Measurements from ENCODE around the gene TUBB6. TPM values are rescaled to one million over a fixed set of nuclear protein-coding genes. Genes with fewer than 3 reads are reported as not detected.

Gene TUBB6
- total and polyA plus RNA-seq, 2 experiments from 2014 or later: 212 to 240 TPM

DNA sequence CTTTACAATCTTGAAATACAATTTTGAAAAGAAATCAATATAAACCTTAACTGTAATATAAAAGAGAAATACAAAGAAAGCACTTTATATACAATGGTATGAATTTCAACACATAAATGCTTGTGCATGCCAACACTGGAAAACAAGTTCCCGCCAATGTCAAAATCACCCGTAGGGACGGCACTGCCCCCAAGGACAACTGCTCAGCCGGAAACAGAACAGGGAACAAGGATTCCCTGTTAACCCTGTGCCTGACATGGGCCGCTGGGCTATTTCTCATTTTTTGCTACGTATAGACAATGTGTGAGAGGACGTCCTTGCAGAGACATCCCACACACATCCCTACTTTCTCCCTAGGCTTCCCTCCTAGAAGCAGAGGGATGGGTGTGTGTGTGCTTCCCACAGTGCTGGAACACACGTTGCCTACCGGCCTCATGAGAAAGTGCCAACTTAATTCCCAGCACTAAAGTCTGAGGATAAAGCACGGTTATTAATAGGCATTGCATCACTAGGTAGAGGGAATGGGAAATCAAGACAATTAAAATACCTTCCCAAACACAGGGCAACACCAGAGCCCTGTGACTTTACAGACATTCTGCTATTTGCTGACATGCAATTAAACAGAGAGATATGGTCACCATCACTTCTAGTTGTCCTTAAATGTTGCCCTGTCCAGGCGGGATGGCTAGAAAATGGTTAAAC is 54.6 kb downstream of the TUBB6 start:
- H3K4me3 ChIP-seq: no peak overlapping the region
- H3K4me1 ChIP-seq (ENCODE audit: low read depth): peaks cover 23% of the 10 kb centered on the region
- peak in 1 of 2 donors; percentile 64 for DNase-seq (ENCODE audit: low read depth in 1 of 2, low spot score in 1 of 2)
- no peaks in the 10 kb centered on the region for H3K9me3 ChIP-seq (ENCODE audit: low read depth)
- TF ChIP-seq, protein P1, sequence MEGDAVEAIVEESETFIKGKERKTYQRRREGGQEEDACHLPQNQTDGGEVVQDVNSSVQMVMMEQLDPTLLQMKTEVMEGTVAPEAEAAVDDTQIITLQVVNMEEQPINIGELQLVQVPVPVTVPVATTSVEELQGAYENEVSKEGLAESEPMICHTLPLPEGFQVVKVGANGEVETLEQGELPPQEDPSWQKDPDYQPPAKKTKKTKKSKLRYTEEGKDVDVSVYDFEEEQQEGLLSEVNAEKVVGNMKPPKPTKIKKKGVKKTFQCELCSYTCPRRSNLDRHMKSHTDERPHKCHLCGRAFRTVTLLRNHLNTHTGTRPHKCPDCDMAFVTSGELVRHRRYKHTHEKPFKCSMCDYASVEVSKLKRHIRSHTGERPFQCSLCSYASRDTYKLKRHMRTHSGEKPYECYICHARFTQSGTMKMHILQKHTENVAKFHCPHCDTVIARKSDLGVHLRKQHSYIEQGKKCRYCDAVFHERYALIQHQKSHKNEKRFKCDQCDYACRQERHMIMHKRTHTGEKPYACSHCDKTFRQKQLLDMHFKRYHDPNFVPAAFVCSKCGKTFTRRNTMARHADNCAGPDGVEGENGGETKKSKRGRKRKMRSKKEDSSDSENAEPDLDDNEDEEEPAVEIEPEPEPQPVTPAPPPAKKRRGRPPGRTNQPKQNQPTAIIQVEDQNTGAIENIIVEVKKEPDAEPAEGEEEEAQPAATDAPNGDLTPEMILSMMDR (IDR thresholded peaks at IDR 0.05; ENCODE audit: low read depth, low read length): no peak
- H3K36me3 ChIP-seq: peaks cover 30% of the 10 kb centered on the region
- peak overlapping the region; percentile 95 for H3K27ac ChIP-seq
- no peaks in the 10 kb centered on the region for H3K27me3 ChIP-seq

DNA sequence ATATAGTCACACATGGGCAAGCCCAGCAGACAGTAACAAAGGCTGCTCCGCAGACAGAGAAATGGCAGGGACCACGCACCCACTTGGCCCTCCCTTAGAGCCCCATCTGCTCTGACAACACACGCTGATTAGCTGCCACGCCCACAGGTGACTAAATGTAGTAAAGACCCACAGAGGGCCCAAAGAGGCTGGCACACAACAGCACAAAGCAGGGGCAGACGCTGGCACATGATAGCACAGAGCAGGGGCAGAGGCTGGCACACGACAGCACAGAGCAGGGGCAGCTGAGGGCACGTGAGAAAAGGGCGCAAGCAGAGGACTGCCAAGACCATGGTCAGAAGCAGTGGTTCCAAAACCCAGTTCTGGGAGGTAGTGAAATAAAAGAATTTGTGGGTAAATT is 58.3 kb downstream of the TUBB6 start:
- peaks cover 27% of the 10 kb centered on the region for H3K36me3 ChIP-seq

DNA sequence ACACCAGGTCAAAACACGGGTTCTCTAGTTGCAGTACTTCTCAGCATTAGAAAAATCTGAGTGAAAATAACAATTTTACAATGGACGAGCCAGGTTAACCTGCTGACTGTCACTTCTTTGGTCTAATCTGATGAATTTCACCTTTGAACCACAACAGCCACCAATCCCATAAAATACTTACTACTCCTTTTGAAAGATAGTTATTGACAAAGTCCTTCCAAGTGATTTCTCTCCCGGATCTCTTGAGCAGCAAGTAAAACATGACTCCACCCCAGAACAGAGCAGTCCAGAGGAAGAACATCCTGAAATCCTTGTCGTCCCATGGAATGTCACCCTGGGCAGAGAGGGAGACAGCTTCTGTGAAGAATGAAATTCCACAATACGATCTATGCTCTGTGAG is 58.7 kb downstream of the TUBB6 start:
- DNase-seq (ENCODE audit: low read depth in 1 of 2, low spot score in 1 of 2): no peak
- peaks cover 27% of the 10 kb centered on the region for H3K36me3 ChIP-seq
- TF ChIP-seq, protein P1 (IDR thresholded peaks at IDR 0.05; ENCODE audit: low read depth, low read length): no peak
- no peaks in the 10 kb centered on the region for H3K27me3 ChIP-seq
- no peak overlapping the region for H3K27ac ChIP-seq
- no peaks in the 10 kb centered on the region for H3K9me3 ChIP-seq (ENCODE audit: low read depth)
- peaks cover 19% of the 10 kb centered on the region for H3K4me1 ChIP-seq (ENCODE audit: low read depth)
- no peak overlapping the region for H3K4me3 ChIP-seq

More for the DNA sequence above, 58.3 kb downstream of the TUBB6 start:
- DNase-seq (ENCODE audit: low read depth in 1 of 2, low spot score in 1 of 2): no peak
- no peaks in the 10 kb centered on the region for H3K27me3 ChIP-seq
- H3K9me3 ChIP-seq (ENCODE audit: low read depth): no peaks in the 10 kb centered on the region
- TF ChIP-seq, protein P1 (IDR thresholded peaks at IDR 0.05; ENCODE audit: low read depth, low read length): no peak
- no peak overlapping the region for H3K4me3 ChIP-seq
- H3K27ac ChIP-seq: no peak overlapping the region
- H3K4me1 ChIP-seq (ENCODE audit: low read depth): peaks cover 23% of the 10 kb centered on the region

DNA sequence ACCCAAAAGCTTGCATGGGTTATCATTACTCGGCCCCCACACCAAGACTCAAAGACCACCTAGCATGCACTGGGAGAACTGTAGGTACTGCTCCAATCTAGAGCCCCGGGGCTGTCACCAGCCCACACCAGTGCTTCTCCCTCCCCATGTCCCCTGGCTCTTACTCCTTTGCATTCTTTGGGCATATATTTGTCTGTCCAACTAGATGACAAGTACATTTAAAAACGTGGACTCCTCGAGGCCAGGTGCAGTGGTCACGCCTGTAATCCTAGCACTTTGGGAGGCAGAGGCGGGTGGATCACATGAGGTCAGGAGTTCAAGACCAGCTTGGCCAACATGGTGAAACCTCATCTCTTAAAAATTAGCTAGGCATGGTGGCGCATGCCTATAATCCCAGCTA is 61.2 kb downstream of the TUBB6 start:
- Histone ChIP-seq H3K27ac (no peak overlapping the region), H3K9me3 (ENCODE audit: low read depth) (no peaks in the 10 kb centered on the region), H3K4me3 (no peak overlapping the region), H3K36me3 (peaks cover 27% of the 10 kb centered on the region), H3K4me1 (ENCODE audit: low read depth) (peaks cover 13% of the 10 kb centered on the region), H3K27me3 (no peaks in the 10 kb centered on the region)
- TF ChIP-seq, protein P1 (IDR thresholded peaks at IDR 0.05; ENCODE audit: low read depth, low read length): no peak
- no peak for DNase-seq (ENCODE audit: low read depth in 1 of 2, low spot score in 1 of 2)

DNA sequence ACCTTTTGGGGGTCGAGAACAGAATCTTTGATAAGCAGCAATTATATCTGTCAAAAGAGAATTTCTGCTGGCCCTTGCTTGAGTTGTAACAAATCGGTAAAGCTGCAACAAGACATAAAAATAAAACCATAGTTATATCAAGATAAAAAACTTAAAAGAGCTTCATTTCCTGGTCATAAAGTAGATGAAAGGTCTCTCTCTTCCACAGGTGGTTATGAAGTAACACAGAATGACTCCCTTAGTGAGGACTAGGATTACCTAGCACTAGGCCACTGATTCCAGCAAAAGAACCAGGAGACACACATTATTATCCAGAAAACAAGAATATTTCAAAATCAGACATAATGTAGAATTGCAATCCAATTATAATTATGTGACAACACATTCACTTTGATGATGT is 63.5 kb downstream of the TUBB6 start:
- no peak for DNase-seq (ENCODE audit: low read depth in 1 of 2, low spot score in 1 of 2)

More for the DNA sequence above, 63.5 kb downstream of the TUBB6 start:
- H3K36me3 ChIP-seq: peaks cover 20% of the 10 kb centered on the region
- H3K27me3 ChIP-seq: no peaks in the 10 kb centered on the region
- no peak overlapping the region for H3K4me3 ChIP-seq
- peaks cover 19% of the 10 kb centered on the region for H3K4me1 ChIP-seq (ENCODE audit: low read depth)
- H3K27ac ChIP-seq: no peak overlapping the region
- no peaks in the 10 kb centered on the region for H3K9me3 ChIP-seq (ENCODE audit: low read depth)
- TF ChIP-seq, protein P1 (IDR thresholded peaks at IDR 0.05; ENCODE audit: low read depth, low read length): no peak
